Prostate gland (tissue), 2 donors: Measurements from ENCODE around the gene PSMD13. TPM values are rescaled to one million over a fixed set of nuclear protein-coding genes. Genes with fewer than 3 reads are reported as not detected.

Experiments used
- DNase-seq: peaks from one replicate; pipeline ENCODE4 v3.0.0-alpha.2; 2019; ENCODE audit warnings: low spot score
- H3K27ac ChIP-seq, 2 donors: fragments of 200-600 bp; sonication (generic); 2 replicates each; pipeline ENCODE4 v1.5.1; 2017 to 2019
- H3K27me3 ChIP-seq: fragments of 200-600 bp; sonication (generic); replicated peaks from 2 replicates; pipeline ENCODE4 v1.5.1; 2019; ENCODE audit not compliant: insufficient read depth
- H3K36me3 ChIP-seq, 2 donors: fragments of 200-600 bp; sonication (generic); 1 replicate in 1 of 2; 2 replicates in 1 of 2; pipeline versions ENCODE4 v1.5.1 to v1.8.1; 2017 to 2019
- H3K4me1 ChIP-seq: fragments of 200-600 bp; sonication (generic); replicated peaks from 2 replicates; pipeline ENCODE4 v1.5.1; 2019
- H3K4me3 ChIP-seq, 2 donors: fragments of 200-600 bp; sonication (generic); 2 replicates each; pipeline ENCODE4 v1.5.1; 2017 to 2019
- H3K9me3 ChIP-seq: fragments of 200-600 bp; sonication (generic); 2 replicates; pipeline ENCODE4 v1.5.1; 2017
- CTCF ChIP-seq, 4 experiments: fragments of 200-600 bp in 2 of 4; fragments of 450-650 bp in 2 of 4; sonication (generic) in 2 of 4; IDR thresholded peaks; 1 replicate in 3 of 4; 2 replicates in 1 of 4; pipeline ENCODE4 v1.5.1; 2016 to 2019; ENCODE audit warnings: antibody characterized with exemption in 4 of 4, mild to moderate bottlenecking in 2 of 4, moderate library complexity in 2 of 4
- POLR2A ChIP-seq: fragments of 450-650 bp; IDR thresholded peaks from one replicate; pipeline ENCODE4 v1.6.1; 2016; ENCODE audit warnings: antibody characterized with exemption, mild to moderate bottlenecking
- POLR2AphosphoS5 ChIP-seq: sonication (generic); formaldehyde crosslinking; IDR thresholded peaks from one replicate; pipeline ENCODE4 v1.6.1; 2017; ENCODE audit warnings: antibody characterized with exemption
- WGBS: methylation state at CpG from one replicate; pipeline ENCODE4 v1.1.5; 2018; 5-methylcytosine and 5-hydroxymethylcytosine counted together
- intact Hi-C: fragments of 100-400 bp; cut with DNase I; formaldehyde crosslinking; loops from one replicate; pipeline ENCODE4 v1.14.2; 2022
- total RNA-seq, 2 donors: library from RNA; depleted of rRNA; stranded (reverse); fragments of >200 nt; gene quantifications; one replicate each; pipeline ENCODE4 v1.1.0, GENCODE V29; 2016

Gene PSMD13
- total RNA-seq, 2 donors from 2014 or later, result 87.4 to 129 TPM

- H3K4me1 ChIP-seq, result no peaks in the 10 kb centered on the region
- TF ChIP-seq POLR2A (no peak), POLR2AphosphoS5 (no peak), CTCF (IDR thresholded peaks at IDR 0.05) (no peak)
- no peak for DNase-seq
- H3K4me3 ChIP-seq, result no peak overlapping the region
- H3K27me3 ChIP-seq, result no peaks in the 10 kb centered on the region
- WGBS, result 84% methylated on average over 13 of the region's 13 CpGs
- no peaks in the 10 kb centered on the region for H3K9me3 ChIP-seq
- H3K36me3 ChIP-seq, result no peaks in the 10 kb centered on the region
- intact Hi-C loops, result no loop called here
- H3K27ac ChIP-seq, result no peak overlapping the region
Observed at GRCh38 chr11:290621-291231, 54.0 kb downstream of the PSMD13 start.

- no peaks in the 10 kb centered on the region for H3K4me1 ChIP-seq
- WGBS, result 87% methylated on average over 43 of the region's 44 CpGs
- no peak overlapping the region for H3K27ac ChIP-seq
- no peak for DNase-seq
- intact Hi-C loops, result no loop called here
- TF ChIP-seq POLR2AphosphoS5 (no peak), POLR2A (no peak), CTCF (IDR thresholded peaks at IDR 0.05) (no peak)
- H3K9me3 ChIP-seq, result no peaks in the 10 kb centered on the region
- no peaks in the 10 kb centered on the region for H3K27me3 ChIP-seq
- H3K36me3 ChIP-seq, result no peaks in the 10 kb centered on the region
- H3K4me3 ChIP-seq, result no peak overlapping the region
Observed at GRCh38 chr11:291281-292210, 54.8 kb downstream of the PSMD13 start.

DNA sequence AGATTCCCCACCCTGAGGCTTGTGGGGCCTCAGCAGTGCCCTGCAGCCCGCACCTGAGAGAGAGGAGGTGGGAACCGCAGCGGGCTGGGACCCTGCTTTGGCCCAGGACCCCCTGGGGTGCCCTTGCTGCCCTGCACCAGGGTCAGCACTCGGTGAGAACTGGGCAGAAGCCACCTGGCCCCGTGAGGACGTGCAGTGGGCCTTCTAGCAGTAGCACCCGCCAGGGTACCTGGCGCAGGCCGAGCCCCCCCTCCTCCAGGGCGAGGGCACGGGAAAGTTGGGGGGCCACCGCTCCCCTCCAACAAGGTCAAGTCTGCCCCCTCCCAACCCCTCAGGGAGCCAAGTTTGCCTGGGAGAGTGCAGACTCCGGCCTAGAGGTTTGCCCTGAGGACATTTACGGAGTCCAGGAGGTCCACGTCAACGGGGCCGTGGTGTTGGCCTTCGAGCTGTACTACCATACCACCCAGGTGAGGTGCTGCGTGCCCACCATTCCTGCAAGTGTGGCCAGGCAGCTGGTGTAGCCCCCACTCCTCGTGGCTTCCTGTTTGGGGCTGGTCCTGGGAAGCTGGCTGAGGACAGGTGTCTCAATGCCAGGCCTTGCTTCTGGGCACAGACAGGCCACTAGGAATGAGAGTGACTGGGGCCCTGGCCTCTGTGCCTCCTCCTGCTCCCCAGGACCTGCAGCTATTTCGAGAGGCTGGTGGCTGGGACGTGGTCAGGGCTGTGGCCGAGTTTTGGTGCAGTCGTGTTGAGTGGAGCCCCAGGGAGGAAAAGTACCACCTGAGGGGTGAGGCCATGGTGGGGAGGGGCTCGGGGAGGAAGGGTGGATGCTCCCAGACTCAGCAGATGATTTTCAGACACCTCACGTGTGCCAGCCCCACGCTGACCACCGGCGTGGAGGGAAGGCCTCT, 55.7 kb downstream of the PSMD13 start:
- intact Hi-C loops, result no loop called here
- WGBS, result 90% methylated on average over 23 of the region's 29 CpGs
- H3K4me3 ChIP-seq, result no peak overlapping the region
- no peaks in the 10 kb centered on the region for H3K9me3 ChIP-seq
- no peaks in the 10 kb centered on the region for H3K36me3 ChIP-seq
- no peak overlapping the region for H3K27ac ChIP-seq
- no peaks in the 10 kb centered on the region for H3K27me3 ChIP-seq
- TF ChIP-seq POLR2A, result no peak
- no peak for TF ChIP-seq POLR2AphosphoS5
- no peak for TF ChIP-seq CTCF (IDR thresholded peaks at IDR 0.05)
- no peak for DNase-seq
- H3K4me1 ChIP-seq, result no peaks in the 10 kb centered on the region

DNA sequence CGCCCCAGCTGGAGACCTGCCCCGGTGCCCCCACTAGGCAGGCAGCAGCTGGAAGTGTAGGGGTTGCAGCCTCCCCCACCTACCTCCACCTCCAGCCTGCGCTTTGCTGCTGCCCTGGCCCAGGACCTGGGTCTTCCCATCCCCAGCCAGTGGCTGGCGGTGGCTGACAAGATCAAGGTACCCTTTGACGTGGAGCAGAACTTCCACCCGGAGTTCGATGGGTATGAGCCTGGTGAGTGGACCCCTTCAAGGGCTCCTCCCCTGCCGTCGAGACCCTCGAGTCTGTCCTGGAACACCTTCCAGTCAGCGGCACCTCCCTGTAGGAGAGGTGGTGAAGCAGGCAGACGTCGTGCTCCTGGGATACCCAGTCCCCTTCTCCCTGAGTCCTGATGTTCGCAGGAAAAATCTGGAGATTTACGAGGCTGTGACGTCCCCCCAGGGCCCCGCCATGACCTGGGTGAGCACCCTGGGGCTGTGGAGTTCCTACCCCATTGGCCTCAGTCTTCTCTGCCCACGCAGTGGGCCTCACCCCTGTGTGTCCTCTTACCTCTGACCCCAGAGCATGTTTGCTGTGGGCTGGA, 56.6 kb downstream of the PSMD13 start:
- no peak overlapping the region for H3K4me3 ChIP-seq
- no peaks in the 10 kb centered on the region for H3K36me3 ChIP-seq
- no peak for TF ChIP-seq POLR2A
- TF ChIP-seq CTCF (IDR thresholded peaks at IDR 0.05), result no peak
- TF ChIP-seq POLR2AphosphoS5, result no peak
- H3K27me3 ChIP-seq, result no peaks in the 10 kb centered on the region
- no peak for DNase-seq
- intact Hi-C loops, result no loop called here
- H3K27ac ChIP-seq, result no peak overlapping the region
- H3K9me3 ChIP-seq, result no peaks in the 10 kb centered on the region
- H3K4me1 ChIP-seq, result no peaks in the 10 kb centered on the region
- WGBS, result 87% methylated on average over 15 of the region's 18 CpGs
